ENCODE measurements around the gene FGD2. TPM values are rescaled to one million over a fixed set of nuclear protein-coding genes. Genes with fewer than 3 reads are reported as not detected.

Gene FGD2
- total RNA-seq, 1 experiment from 2014 or later, result 0.10 TPM

- Histone ChIP-seq H3K4me2 (ENCODE audit: low read length) (no peak overlapping the region), H4K20me1 (ENCODE audit: insufficient read depth) (no peaks in the 10 kb centered on the region), H3K9me3 (ENCODE audit: control insufficient read depth in 1 of 2, insufficient read depth in 1 of 2, low read depth in 1 of 2, low read length in 2 of 2) (no peaks in the 10 kb centered on the region), H3K27me3 (ENCODE audit: insufficient read depth, low read length) (no peaks in the 10 kb centered on the region), H3K4me3 (replicated peaks in 1 of 2; ENCODE audit: low read depth in 1 of 2, low read length in 2 of 2) (no peak overlapping the region), H2AFZ (ENCODE audit: low read depth, low read length, poor library complexity, severe bottlenecking) (no peak overlapping the region), H3K27ac (ENCODE audit: low read depth, low read length) (no peak overlapping the region), H3K79me2 (ENCODE audit: insufficient read depth, low read length) (no peaks in the 10 kb centered on the region), H3K9ac (ENCODE audit: low read length) (no peak overlapping the region), H3K9me2 (ENCODE audit: insufficient read depth) (no peaks in the 10 kb centered on the region), H3K4me1 (ENCODE audit: control insufficient read depth in 1 of 2, insufficient read depth in 2 of 2, low read length in 2 of 2) (no peaks in the 10 kb centered on the region), H3K36me3 (ENCODE audit: control insufficient read depth in 1 of 2, insufficient read depth in 2 of 2, low read length in 2 of 2) (no peaks in the 10 kb centered on the region)
- TF ChIP-seq TCF7L2 (IDR thresholded peaks at IDR 0.05; ENCODE audit: borderline replicate concordance, extremely low read depth, insufficient read depth, insufficient read length) (no peak), MAX (IDR thresholded peaks at IDR 0.05) (no peak), ZNF274 (IDR thresholded peaks at IDR 0.05; ENCODE audit: low read depth, low read length) (no peak), EZH2 (IDR thresholded peaks at IDR 0.05) (no peak), CEBPB (IDR thresholded peaks at IDR 0.05; ENCODE audit: low read depth) (no peak), EZH2phosphoT487 (IDR thresholded peaks at IDR 0.05; ENCODE audit: borderline replicate concordance) (no peak), POLR2A (IDR thresholded peaks at IDR 0.05; ENCODE audit: borderline replicate concordance, extremely low read depth, insufficient read depth, insufficient read length) (no peak), YY1 (IDR thresholded peaks at IDR 0.05; ENCODE audit: extremely low read depth, insufficient replicate concordance, low read depth, low read length) (no peak), CBX3 (IDR thresholded peaks at IDR 0.05; ENCODE audit: low read depth) (no peak), POLR2AphosphoS5 (IDR thresholded peaks at IDR 0.05; ENCODE audit: low read depth, low read length) (no peak), REST (IDR thresholded peaks at IDR 0.05; ENCODE audit: low read depth) (no peak), SIN3A (IDR thresholded peaks at IDR 0.05; ENCODE audit: low read depth) (no peak), EGR1 (IDR thresholded peaks at IDR 0.05; ENCODE audit: low read depth) (no peak), CTCF (IDR thresholded peaks at IDR 0.05 in 2 of 3, conservative IDR thresholded peaks at IDR 0.05 in 1 of 3; ENCODE audit: borderline replicate concordance in 1 of 3, insufficient read depth in 1 of 3, low read depth in 2 of 3, low read length in 2 of 3) (no peak), SP1 (IDR thresholded peaks at IDR 0.05; ENCODE audit: low read depth) (no peak)
- ChIA-PET CTCF (no interaction called here), POLR2A (no interaction called here), RAD21 (ENCODE audit: low non-redundant PET in 1 of 2, low total read pairs in 2 of 2, uncharacterized antibody in 2 of 2, unreplicated experiment in 2 of 2) (no interaction called here)
- ATAC-seq, result no peak
- no TSS peak for BruUV-seq (replicated peaks)
- no peak for DNase-seq (ENCODE audit: low read depth, low spot score)
- intact Hi-C loops (cut with micrococcal nuclease), result no loop called here
These were observed 5.7 kb upstream of the FGD2 start for GRCh38 chr6:36999751-37000125.
